Right lobe of liver (tissue), 4 donors: Measurements from ENCODE around the gene DAP.

ENCODE experiments used
- CTCF ChIP-seq, 4 donors: fragments of 200-600 bp in 3 of 4; fragments of 450-650 bp in 1 of 4; IDR thresholded peaks; one replicate each; pipeline versions ENCODE4 v1.5.1 to v1.8.0; 2016 to 2022; ENCODE audit warnings: antibody characterized with exemption in 4 of 4, mild to moderate bottlenecking in 2 of 4
- POLR2A ChIP-seq: fragments of 450-650 bp; IDR thresholded peaks from one replicate; pipeline ENCODE4 v1.6.1; 2017; ENCODE audit warnings: antibody characterized with exemption, mild to moderate bottlenecking
- donor health status: DM: no; HTN: no; CAD: no.
- donor health status: DM: no; HTN: no; CAD: no.
- donor health status: DM: no; HTN: yes; CAD: no.

GRCh38 chr5:10654566-10654965 lies 106.5 kb downstream of the DAP start:
- no peak for TF ChIP-seq POLR2A
- TF ChIP-seq CTCF (IDR thresholded peaks at IDR 0.05): no peak
